HG03565 (cell line): Measurements from ENCODE around the gene SIRPB1.
"Not testable (repeated sequence)": the region's sequence is repeated elsewhere in the genome, so short reads cannot be mapped to it uniquely, and the experiment has no call there.

Experiments used
- ATAC-seq: cut with Tn5 transposase; IDR thresholded peaks from one replicate; pipeline ENCODE4 v1.9.1; 2021; ENCODE audit warnings: mild to moderate bottlenecking, moderate library complexity; ENCODE audit not compliant: unreplicated experiment

The SIRPB1 gene

GRCh38 chr20:1619861-1620444 lies at the start of gene SIRPB1:
SIRPB1 (minus strand) TSS chr20:1620009; CDS start chr20:1619944, 65 bp downstream.
- no peak for ATAC-seq

GRCh38 chr20:1669304-1669703 lies 49.5 kb upstream of the SIRPB1 start:
- ATAC-seq: no peak

GRCh38 chr20:1667502-1668085 lies 47.8 kb upstream of the SIRPB1 start:
- no peak for ATAC-seq

- ATAC-seq: no peak
These were observed 47.0 kb upstream of the SIRPB1 start for GRCh38 chr20:1666802-1667201.

DNA sequence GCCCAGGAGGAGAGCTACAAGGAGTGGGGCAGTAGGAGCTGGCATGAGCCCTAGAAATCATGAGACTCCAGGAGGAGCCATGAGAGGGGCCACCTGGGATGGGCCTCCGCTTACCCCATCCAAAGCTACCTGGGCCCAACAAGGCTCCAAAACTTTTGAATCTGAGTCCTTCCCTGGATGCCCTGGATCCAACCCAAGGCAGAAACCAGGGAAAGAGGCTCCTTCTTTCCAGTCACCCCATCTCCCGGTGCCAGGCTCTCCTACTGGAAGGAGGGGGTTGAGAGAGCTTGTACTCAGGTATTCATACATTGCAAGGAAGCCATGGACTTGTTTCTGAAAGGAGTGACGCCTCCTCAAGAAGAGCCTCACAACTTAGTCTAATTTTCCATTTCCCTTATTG lies 45.5 kb upstream of the SIRPB1 start:
- no peak for ATAC-seq

DNA sequence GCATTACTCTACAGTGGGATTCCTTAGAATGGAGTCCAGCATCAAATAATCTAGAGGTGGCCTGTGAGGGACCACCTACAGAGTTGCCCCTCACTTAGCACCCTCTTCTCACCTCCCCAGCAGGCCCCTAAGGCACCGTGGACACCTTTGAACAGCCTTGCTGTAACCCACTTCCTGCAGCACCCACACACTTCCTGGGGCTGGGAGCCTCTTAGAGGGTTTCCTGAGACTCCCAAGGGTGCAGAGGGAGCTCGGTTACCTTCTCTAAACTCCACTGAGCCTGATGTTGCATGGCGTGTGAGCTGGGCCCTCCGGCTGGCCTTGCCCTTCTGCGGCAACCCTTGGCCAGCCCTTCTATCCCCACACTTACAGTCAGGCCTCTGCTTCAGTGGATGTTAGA lies 45.1 kb upstream of the SIRPB1 start:
- ATAC-seq: no peak

- ATAC-seq: no peak
These were observed 44.1 kb upstream of the SIRPB1 start for GRCh38 chr20:1663917-1664316.

- no peak for ATAC-seq
These were observed 41.9 kb upstream of the SIRPB1 start for GRCh38 chr20:1661542-1662299.

GRCh38 chr20:1660246-1660645 lies 40.4 kb upstream of the SIRPB1 start:
- ATAC-seq: no peak

DNA sequence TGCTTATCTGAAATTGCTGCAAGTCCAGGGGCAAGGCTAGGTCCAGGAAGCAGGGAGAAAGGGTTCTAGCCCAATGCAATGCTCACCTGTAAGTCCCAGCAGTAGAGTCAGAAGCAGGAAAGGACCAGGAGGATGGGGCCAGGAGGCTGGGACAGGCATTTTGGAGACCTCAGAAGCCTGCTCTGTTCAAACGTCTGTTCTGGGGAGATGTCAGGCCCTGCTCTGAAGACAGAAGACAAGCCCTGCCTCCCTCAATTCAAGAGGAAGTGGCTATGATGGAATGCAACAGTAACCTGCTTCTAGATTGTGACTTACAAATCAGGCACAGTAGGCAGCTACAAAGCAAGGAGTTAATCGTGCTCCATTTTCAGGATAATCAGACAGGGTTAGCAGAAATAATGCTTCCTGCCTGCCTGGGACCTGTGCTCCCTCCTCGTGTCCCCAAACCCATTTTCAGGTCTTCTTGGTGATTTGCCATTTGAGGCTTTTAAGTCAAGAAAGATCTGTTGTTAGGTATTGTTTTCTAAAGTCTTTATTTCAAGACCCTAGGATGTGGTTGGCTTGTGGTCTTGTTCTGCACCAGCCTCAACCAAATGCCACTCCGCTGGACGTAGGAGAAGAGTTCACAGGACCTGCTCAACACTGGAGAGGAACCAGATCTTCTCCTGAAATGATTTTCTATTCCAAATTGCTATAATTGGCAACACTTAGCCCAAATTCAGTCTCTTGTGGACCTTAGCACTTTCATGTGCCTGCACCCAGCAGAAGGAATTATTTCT lies 37.9 kb upstream of the SIRPB1 start, which contains the start of gene SIRPG:
TSS of gene SIRPG (minus strand) at position 224 of the 779 bp plus-strand sequence. CDS start at position 159, 65 bp downstream.
- ATAC-seq: no peak

DNA sequence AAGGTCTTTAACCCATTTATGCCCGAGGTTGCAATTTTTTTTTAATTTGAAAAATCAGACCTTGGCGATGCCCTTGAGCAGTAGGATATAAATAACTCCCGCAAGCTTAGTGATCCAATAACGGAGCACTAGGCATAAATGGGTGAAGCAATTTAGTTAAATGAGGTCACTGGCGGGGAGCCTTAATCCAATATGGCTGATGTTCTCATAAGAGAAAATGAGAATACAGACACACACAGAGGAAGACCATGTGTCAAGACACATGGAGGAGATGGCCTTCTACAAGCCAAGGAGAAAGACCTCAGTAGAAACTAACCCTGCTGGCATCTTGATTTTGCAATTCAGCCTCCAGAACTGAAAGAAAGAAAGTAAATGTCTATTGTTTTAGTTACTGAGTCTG lies 37.0 kb upstream of the SIRPB1 start:
- ATAC-seq: no peak

DNA sequence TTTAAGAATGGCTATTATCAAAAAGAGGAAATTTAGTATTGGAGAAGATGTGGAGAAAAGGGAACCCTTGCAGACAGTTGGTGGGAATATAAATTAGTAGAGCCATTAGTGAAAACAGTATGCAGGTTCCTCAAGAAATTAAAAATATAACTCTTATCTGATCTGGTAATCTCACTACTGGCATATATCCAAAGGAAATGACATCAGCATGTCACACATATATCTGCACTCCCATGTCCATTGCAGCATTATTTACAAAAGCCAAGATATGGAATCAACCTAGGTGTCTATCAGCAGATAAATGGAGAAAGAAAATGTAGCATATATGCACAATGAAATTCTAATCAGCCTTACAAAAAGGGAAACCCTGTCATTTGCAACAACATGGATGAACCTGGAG lies 35.2 kb upstream of the SIRPB1 start:
- no peak for ATAC-seq

- ATAC-seq: no peak
These were observed 33.2 kb upstream of the SIRPB1 start for GRCh38 chr20:1652960-1653359.

GRCh38 chr20:1652104-1652503 lies 32.3 kb upstream of the SIRPB1 start:
- no peak for ATAC-seq

- no peak for ATAC-seq
These were observed 31.7 kb upstream of the SIRPB1 start for GRCh38 chr20:1651268-1652058.

DNA sequence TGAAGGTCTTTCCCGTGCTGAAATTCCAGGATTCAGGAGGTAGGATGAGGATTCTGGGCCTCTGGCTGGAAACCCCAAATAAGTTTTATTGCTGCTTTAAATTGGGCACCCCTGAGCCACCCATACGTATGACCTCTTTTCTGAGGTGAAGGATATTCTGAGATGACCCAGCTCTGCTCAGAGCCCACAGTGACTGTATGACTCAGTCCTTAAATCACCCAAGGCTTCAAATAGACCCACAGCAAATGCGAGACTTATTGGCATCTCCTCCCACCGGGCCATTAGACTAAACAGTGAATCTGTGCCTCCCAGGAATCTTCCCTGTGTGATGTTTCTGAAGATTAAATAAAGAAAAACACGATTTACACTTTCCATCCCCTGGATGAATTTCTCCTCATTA lies 28.3 kb upstream of the SIRPB1 start:
- ATAC-seq: no peak

GRCh38 chr20:1646975-1647431 lies 27.2 kb upstream of the SIRPB1 start:
- no peak for ATAC-seq

GRCh38 chr20:1644101-1644962 lies 24.5 kb upstream of the SIRPB1 start:
- no peak for ATAC-seq

GRCh38 chr20:1638643-1639042 lies 18.8 kb upstream of the SIRPB1 start:
- not testable (repeated sequence) for ATAC-seq

DNA sequence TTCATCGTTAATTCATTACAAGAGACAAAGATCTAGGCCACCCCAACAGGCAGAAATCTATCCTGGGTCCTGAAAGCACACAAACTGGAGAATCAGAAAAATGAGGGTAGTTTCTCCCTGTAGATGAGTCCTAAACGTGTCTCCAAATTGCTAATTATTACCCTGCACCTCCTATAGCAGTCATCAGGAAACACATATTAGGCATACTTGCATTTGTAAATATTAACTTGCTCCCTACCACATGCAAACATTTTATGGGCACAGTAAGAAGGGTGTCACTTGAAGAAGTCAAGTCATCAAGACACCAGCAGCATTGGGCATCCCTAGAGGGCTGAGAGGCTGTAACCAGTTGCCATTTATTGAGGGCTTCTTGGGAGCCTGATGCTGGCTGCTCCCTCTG lies 17.9 kb upstream of the SIRPB1 start:
- ATAC-seq: no peak
